Measurements from ENCODE around the gene LIN7C.

GRCh38 chr11:27481992-27482391, 24.6 kb downstream of the LIN7C start:
- TF ChIP-seq EZH2phosphoT487 (IDR thresholded peaks at IDR 0.05; ENCODE audit: borderline replicate concordance) (no peak), CTCF (conservative IDR thresholded peaks at IDR 0.05; ENCODE audit: low read length) (no peak)

Data from Loucy (cell line).